Activated naive CD4-positive, alpha-beta T cell treated with anti-CD3 and anti-CD28 coated beads, Interleukin-2, amount 50 U/mL, for 16 hours (primary cell): ENCODE data around the gene ACTN3.
"Not testable (repeated sequence)": the region's sequence is repeated elsewhere in the genome, so short reads cannot be mapped to it uniquely, and the experiment has no call there.

Source experiments
- DNase-seq: peaks from one replicate; pipeline ENCODE4 v3.0.0-alpha.2; 2020

The ACTN3 gene

DNA sequence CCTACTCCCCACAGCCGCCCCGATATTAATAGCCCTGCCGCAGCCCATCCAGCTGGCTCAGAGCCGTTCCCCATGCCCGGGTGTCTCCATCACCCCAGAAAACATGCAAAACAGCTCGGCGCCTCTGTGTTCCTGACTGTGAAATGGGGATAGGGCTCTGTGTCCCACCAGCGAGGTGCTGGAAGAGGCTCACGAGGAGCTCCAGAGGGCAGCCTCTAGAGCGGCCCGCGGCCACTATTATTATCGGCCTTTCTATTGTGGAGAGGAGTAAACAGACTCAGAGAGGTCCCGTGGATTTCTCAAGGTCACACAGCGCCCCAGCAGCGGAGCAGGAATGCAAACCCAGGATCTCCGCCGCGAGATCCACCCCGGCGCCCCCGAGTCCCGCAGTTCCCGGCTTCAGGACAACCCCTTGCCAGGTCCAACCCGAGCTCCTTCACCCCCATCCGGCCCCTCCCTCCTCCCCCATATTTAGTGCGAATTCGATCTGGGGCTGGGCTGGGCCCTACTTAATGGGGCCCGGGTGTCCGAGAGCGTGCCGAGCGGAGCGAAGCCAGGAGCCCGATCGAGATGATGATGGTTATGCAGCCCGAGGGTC is at the start of gene ACTN3:
TSS of gene ACTN3 (plus strand) at position 536 of the 598 bp plus-strand sequence. CDS start at position 571, 35 bp downstream.
- DNase-seq = no peak

DNA sequence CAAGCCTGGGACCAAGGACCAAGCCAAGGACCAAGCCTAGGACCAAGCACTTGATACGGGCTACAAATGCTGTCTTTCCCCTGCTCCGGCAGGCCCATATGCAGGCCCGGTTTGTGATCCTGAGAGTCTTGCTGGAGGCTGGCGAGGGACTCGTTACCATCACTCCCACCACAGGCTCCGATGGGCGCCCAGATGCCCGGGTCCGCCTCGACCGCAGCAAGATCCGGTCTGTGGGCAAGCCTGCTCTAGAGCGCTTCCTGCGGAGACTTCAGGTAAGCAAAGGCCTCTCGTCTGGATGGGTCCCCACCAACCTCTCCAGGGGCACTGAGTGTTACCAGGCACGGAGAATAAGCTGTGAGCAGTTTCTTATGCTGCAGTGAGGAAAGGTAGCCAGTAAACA is 49.5 kb upstream of the ACTN3 start:
- no peak for DNase-seq

DNA sequence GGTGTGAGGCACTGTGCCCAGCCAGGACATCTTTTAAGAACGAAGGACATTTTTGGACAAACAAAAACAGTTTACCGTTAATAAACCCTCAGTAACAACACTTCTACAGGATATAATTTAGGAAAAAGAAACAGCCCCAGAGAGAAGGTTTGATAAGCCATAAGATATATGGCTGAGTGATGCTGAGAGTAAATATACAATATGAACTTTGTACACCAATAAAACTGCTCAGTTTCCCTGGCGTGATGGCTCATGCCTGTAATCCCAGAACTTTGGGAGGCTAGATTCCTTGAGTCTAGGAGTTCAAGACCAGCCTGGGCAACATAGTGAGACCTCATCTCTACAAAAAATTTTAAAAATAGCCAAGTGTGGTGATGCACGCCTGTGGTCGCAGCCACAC is 48.2 kb upstream of the ACTN3 start:
- no peak for DNase-seq

DNA sequence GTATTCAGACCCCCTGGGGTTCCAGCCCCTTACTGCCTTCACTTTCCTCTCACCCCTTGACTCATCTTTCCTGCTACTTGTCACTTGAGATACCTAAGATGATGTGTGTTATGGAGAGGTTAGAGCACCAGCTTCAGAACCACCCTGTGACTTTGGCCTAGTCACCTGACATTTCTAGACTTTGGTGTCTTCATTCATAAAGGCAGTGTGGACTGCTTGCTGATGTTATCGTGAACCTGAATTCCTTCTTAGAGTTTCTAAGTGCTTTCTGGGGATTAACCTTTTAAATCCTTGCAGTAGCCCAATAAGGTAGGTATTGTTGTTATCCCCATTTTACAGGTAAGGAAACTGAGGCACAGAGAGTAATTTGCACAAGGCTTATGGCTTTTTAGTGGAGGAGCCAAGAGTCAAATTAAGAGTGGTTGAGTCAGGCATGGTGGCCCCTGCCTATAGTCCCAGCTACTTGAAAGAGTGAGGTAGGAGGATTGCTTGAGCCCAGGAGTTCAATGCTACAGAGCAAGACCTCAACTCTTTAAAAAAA is 41.4 kb upstream of the ACTN3 start:
- DNase-seq = no peak

DNA sequence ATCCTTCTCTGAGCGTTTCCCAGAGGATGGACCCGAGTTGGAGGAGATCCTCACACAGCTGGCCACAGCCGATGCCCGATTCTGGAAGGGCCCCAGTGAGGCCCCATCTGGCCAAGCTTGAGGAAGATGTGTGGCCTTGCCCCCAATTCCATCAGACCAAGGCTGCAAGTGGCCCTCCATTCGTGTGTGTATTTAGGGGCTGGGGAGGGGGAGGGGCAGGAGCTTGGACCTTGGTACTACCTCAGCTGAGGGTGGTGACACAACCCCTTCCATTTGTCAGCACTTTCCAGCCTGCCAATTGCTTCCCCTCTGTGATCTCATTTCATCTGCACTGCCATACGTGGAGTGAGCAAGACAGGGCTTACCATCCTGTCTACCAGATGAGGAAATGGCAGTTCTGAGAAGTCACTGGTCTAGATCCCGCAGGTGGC is 37.6 kb upstream of the ACTN3 start:
- DNase-seq = no peak

DNA sequence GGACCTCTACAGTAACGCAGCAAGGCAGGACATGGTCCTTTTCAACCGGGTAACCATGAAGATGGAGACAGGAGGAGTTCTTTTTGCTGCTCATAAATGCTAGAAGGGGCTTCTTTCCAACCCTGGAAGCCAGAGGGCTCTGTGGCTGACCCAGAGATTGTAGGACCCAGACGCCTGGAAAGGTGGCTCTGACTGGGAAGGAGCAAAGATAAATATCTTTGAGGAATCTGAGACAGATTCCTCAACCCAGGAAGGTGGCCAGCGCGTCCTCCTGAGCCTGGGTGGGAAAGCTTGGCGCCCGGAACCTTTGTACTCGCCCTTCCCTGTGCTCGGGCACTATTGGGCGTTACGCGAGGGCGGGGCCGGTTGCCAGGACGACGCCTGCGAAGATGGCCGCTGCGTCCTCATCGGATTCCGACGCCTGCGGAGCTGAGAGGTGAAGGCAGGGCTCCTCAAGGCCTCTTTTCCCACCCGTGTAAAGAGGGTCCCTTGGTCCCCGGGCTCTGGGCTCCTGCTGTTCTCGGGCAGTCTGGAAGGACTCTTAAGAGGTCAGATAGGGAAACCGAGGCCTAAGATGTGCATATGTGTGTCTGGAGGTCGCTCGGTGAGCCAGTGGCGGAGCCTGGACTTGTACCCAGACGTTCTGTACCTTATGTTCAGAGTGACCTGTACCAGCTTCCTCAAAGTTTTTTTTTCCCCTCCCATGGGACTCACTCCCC is 36.3 kb upstream of the ACTN3 start, which contains the start of gene BBS1:
TSS of gene BBS1 (plus strand) at position 365 of the 719 bp plus-strand sequence. CDS start at position 390, 25 bp downstream.
- peak; percentile 83 for DNase-seq

DNA sequence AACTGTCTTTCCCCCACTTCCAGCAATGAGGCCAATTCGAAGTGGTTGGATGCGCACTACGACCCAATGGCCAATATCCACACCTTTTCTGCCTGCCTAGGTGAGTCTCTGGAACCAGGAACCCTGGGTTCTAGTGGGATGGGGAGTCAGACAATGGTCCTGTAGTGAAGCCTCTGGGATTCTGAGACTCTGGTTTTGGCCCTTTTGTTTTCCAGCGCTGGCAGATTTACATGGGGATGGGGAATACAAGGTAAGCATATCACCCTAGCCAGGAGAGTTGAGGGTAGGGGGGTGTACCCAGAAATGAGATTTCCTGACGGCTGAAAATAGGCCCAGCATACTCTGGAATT is 35.7 kb upstream of the ACTN3 start:
- DNase-seq = no peak

DNA sequence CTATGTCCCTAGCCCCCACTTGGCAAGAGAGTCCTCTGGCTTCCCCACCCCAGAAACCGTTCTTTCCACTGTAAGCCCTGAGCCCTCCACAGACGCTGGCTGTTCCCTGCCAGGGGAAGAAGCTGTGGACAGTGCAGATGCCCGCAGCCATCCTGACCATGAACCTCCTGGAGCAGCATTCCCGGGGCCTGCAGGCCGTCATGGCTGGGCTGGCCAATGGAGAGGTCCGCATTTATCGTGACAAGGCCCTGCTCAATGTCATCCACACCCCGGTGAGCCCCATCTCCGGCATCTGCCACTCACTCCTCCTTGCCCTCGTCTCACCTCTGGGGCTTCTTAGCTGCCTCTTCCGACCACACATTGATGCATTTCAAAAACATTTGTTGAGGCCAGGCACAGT is 23.1 kb upstream of the ACTN3 start:
- no peak for DNase-seq

DNA sequence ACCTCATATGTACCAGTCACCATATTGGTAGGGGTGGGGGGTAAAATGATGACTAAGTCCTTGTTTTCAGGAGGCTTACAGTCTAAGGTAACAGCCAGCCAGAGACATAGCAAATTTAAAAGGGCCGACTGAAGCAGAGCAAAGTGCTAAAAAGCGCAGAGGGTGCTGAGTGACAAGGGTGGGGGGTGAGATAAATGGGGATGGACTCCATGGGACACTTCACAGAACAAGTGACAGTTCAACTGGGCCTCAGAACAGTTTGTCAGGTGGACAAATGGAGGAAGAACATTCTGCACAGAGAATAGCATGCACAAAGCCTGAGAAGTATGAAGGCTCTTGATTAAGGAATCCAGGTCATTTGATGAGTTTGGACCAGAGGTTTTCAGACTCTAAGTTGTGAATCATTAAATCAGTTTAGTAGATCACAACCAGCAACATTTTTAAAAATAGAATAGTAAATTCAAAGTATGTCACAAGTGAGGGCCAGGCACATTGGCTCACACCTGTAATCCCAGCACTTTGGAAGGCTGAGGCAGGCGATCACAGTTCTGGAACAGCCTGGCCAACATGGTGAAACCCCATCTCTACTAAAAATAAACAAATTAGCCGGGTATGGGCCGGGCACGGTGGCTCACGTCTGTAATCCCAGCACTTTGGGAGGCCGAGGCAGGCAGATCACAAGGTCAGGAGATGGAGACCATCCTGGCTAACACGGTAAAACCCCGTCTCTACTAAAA is 22.2 kb upstream of the ACTN3 start:
- DNase-seq = no peak

DNA sequence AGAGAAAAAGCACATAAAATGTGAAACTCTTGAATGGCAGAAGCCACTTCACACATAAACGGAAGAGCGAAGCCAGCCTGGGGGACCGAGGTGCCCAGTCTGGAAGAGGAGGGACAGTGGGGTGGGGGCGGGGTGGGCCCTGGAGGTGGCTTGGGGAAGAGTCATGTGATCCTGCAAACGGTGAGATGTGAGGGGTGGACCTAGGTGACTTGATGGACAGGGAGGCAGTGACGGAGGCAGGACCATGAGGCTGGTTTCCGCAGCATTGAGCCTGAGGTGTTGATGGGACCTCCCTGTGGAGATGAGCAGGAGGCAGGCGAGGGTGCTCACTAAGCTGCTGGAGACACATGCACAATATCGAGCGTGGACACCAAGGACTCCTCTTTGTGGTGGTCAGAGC is 17.6 kb upstream of the ACTN3 start:
- no peak for DNase-seq

DNA sequence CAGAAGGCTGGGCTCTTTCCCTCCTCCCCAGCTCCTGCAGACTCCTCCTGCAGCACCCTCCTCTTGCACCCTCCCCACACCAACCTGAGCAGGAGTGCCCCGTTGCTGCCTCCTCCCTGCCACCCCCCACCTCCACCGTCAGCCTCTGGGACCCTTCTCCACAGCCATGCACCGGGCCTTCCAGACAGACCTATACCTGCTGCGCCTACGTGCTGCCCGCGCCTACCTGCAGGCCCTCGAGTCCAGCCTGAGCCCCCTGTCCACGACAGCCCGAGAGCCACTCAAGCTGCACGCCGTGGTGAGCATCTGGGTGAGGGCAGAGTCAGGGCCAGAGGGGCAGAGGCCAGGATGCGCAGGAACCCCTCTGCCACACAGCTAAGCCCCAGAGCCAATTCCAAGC is 17.0 kb upstream of the ACTN3 start:
- DNase-seq = no peak

DNA sequence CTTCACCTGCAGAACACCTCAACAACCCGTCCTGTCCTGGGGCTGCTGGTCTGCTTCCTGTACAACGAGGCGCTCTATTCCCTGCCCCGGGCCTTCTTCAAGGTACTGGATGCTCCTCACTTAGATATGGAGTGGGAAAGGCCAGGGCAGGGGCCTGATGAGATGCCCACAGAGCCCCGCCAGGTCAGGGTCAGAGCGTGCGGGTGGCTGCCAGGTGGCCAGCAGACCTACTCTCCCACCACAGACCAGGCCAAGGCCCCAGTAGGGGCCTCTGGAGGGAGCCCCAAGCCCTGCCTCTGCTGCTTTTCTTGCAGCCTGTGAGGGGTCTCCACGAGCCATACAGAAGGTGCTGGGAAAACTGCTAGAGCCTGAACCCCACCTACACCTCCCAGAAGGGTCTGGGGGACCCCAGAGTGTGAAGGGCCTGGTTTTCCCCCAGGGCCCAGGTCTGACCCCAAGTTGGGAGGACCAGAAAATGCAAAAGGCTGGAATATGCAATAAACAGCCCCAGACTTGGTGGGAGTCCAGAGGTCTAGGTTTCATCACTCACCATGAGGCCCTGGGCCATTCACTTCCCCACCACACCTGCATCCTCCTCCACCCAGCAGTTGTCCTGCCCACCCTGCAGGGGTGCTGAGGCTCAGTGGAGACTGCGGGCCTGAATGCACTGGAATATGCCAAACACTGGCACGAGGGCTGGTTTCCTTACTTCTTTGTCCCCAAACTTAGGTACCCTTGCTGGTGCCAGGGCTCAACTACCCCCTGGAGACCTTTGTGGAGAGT is 15.6 kb upstream of the ACTN3 start:
- DNase-seq = no peak

DNA sequence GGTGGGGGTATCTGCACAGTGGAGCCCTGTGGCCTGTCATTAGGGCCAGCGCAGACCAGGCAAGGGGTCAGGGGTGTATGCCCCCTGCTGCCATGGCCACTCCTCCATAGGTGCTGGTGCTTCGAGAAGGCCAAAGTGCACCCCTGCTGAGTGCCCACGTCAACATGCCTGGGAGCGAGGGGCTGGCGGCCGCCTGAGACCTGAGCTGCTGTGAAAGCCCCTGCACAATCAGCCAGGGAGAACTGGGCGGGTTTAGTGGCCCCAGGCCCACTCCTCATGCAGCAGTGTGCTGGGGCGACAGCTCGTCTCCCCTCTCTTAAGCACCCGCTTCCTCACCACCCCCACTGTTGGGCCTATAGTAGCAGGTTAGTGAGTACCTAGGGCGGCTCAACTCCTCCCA is 14.9 kb upstream of the ACTN3 start:
- DNase-seq = no peak

DNA sequence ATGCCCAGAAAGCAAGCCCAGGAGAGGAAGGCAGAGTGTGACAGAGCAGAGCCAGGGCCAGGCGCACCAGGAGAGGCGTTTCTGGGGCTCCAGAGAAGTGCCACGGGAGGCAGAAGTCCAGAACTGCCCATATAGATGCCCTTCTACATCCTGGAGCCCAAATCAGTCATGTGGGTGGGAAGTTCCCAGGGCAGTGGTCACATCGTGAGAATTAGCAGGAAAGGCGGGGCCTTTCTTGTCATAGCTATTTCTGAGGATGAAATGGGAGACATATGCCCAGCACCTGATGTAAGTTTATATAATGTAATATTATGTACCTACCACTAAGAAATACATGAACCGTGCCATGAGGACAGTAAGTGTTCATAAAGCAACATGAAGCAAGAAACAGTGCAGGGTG is 13.9 kb upstream of the ACTN3 start:
- no peak for DNase-seq

DNA sequence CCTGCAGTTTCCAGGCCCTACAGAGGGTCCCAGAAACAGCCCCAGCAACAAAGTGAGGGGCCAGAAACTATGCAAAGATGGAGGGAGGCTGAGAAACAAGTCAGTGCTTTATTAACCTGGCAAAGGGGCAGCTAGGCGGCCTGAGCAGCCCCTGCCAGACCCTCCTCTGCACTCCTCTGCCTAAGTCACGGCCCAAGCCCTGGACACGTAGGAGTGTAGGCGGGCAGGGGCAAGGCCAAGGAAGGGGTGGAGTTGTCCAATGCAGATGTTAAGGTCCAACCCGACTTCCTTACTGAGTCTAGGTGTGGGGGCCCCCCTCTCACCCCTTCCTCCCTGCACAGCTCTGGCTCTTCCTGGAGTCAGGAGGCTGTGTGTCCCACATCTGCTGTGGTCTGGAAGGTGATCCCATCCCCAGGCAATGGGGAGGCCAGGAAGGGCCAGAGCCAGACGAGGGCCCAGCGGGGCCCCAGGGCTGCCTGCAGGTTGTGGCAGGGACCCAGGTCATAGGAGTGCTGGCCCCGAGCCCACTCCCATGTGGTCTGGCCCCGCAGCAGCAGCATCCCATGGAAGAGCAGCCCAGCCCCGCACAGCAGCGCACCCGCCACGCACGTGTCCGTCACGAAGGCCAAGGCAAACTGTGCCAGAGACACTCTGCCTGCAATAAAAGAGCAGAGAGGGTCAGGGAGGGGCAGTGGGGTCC is 7.4 kb upstream of the ACTN3 start:
- no peak for DNase-seq

DNA sequence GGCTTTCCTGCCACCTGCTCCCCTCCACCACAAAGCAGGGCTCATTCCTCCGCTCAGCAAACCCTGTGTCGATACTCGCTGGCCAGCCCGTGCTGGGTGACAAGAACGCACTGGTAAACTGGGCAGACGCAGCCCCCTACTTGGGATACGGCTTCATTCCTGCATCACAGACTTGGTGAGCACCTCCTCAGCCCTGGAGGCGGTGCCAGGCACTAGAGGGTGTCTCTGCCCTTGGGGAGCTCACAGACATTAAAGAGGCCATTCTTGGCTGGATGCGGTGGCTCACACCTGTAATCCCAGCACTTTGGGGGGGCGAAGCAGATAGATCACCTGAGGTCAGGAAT is 6.9 kb upstream of the ACTN3 start:
- DNase-seq = no peak

DNA sequence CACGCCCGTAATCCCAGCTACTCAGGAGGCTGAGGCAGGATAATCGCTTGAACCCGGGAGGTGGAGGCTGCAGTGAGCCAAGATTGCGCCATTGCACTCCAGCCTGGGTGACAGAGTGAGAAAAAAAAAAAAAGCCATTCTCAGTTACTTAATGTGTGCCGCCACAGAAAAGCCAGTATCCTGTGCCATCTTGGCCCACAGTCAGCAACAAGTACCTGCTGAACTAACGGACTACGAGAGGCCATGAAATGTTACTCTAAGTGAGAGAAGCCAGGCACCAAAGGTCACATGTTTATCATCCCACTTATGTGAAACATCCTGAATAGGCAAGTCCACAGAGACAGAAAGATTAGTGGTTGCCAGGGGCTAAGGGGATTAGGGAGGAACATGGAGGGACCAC is 6.1 kb upstream of the ACTN3 start:
- not testable (repeated sequence) for DNase-seq

DNA sequence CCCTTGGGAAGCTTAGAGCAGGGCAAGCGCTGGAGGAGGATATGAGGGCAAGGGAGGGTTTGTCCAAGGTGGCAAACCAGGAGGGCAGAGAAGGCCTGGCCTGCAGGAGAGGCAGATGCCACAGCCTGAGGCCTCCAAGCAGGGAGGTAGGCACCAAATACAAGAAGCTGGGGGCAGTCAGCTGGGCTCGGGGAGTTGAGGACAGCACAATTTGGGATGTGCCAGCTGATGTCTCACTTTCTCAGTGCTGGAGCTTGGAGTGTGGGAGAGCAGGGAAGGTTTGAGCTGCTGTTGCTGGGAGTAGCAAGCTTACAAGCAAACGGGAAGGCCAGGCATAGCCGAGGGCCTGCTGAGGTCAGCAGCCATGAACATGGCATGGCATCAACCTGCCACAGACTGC is 4.8 kb upstream of the ACTN3 start:
- no peak for DNase-seq

DNA sequence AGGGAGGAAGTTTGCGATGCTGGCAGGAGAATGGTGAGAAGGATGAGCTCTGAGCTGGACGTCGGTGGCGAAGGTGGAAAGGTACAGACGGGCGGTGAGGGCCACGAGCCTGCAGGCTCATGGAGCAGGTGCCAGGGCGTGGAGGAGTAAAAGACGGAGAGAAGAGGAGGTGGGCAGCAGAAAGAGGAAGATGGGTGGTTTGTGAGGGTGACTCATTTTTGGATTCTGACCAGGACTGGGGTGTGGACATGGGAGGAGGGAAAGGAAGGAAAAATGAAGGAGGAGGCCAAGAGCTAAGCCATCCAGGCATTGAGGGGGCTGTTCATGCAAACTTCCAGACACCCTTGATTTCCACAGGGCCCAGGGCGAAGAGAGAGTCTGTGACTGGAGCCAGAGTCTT is 4.3 kb upstream of the ACTN3 start:
- no peak for DNase-seq

DNA sequence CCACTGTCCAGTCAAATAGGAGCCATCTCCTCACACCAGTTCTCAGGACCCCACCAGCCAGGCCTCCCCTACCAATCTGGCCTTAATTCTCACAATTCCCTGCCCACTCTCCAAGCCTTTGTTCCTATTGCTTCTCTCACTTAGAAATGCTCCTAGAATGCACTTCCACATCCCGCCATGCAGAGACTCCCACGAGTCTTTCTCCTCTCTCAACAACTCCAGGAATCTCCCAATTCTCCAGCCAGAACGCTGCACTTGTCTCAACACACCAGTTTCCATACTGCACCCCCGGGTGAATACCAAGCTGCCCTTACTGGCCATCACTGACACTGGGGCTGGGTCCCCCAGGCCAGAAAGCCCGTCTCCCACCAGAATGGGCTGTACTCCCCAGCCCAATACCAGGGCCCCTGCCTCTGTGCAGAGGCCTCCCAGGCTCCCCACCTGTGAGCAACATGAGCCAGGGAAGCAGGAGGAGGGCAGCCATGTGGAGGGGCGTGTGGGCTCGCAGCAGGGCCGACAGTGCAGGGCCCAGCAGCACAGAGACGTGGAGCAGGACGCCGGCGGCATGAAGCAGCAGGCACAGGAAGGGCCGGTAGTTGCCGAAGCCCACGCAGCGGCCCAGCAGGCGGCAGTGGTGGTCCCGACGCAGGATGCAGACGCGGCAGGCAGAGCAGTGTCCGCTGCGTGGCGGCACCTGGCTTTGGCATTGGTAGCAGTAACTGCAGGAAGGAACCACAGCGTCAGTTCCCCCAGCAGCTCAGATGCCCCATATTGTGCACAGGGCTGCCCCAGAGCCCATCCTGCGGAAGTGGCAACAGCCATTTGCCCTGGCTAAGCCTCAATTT is 3.2 kb upstream of the ACTN3 start:
- peak; percentile 40 for DNase-seq

DNA sequence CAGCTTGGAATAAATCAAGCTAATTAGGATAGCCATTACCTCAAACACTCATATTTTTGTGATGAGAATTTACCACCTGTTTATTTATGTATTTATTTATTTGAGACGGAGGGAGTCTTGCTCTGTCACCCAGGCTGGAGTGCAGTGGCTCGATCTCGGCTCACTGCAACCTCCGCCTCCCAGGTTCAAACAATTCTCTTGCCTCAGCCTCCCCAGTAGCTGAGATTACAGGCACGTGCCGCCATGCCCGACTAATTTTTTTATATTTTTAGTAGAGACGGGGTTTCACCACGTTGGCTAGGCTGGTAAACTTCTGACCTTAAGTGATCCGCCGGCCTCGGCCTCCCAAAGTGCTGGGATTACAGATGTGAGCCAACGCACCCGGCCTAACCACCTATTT is 1.8 kb upstream of the ACTN3 start:
- DNase-seq = not testable (repeated sequence)
